SH-SY5Y (cell line): ENCODE results near the gene MRPS2.

ENCODE experiments used
- GATA2 ChIP-seq: IDR thresholded peaks from 2 replicates; pipeline ENCODE4 v1.6.1; 2011; ENCODE audit warnings: mild to moderate bottlenecking, low read depth, low read length
- GATA3 ChIP-seq: IDR thresholded peaks from 2 replicates; pipeline ENCODE4 v1.6.1; 2011; ENCODE audit warnings: low read depth, mild to moderate bottlenecking, low read length, moderate library complexity

DNA sequence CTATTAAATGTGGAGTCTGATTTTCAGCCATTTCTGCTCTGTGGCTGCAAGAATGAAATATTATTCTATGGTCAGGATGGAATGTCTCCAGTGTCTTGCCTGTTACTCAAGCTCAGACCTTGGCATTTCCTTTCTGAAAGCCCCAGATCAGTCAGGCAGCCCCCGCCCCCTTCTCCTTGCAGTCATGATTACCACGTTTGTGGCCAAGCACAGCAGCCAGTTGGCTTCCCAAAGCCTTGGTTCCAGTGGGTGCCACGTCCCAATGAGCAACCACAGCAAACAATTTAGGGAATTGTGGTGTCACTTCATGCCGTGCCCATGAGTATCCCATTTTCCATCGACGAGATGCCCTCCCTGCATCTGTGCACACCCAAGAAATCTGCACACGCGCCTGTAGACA lies 35.7 kb downstream of the MRPS2 start:
- no peak for TF ChIP-seq GATA3
- no peak for TF ChIP-seq GATA2
